Stimulated activated CD4-positive, alpha-beta T cell treated with anti-CD3 and anti-CD28 coated beads, Interleukin-1b, Interleukin-23, amount 100 ng/mL, for 4 hours (primary cell): Measurements from ENCODE around the gene HDGFL3.
"Not testable (repeated sequence)": the region's sequence is repeated elsewhere in the genome, so short reads cannot be mapped to it uniquely, and the experiment has no call there.

Experiments
- DNase-seq, 2 donors: peaks; one replicate each; pipeline ENCODE4 v3.0.0-alpha.2; 2020; ENCODE audit warnings: low read depth in 2 of 2

The HDGFL3 gene

GRCh38 chr15:83194528-83194927, 13.1 kb downstream of the HDGFL3 start:
- no peak for DNase-seq

GRCh38 chr15:83193721-83194120, 13.9 kb downstream of the HDGFL3 start:
- DNase-seq = no peak

- no peak for DNase-seq
Observed at GRCh38 chr15:83192742-83193141, 14.9 kb downstream of the HDGFL3 start.

GRCh38 chr15:83190450-83190849, 17.2 kb downstream of the HDGFL3 start:
- no peak for DNase-seq

GRCh38 chr15:83185561-83185960, 22.1 kb downstream of the HDGFL3 start:
- DNase-seq = no peak

- no peak for DNase-seq
Observed at GRCh38 chr15:83178869-83179325, 28.7 kb downstream of the HDGFL3 start.

- DNase-seq = no peak
Observed at GRCh38 chr15:83178390-83178789, 29.2 kb downstream of the HDGFL3 start.

- DNase-seq = no peak
Observed at GRCh38 chr15:83174891-83175290, 32.7 kb downstream of the HDGFL3 start.

- DNase-seq = no peak
Observed at GRCh38 chr15:83170474-83171165, 37.0 kb downstream of the HDGFL3 start.

GRCh38 chr15:83169576-83169975, 38.0 kb downstream of the HDGFL3 start:
- DNase-seq = not testable (repeated sequence)

- no peak for DNase-seq
Observed at GRCh38 chr15:83166830-83167229, 40.8 kb downstream of the HDGFL3 start.

- DNase-seq = no peak
Observed at GRCh38 chr15:83166218-83166617, 41.4 kb downstream of the HDGFL3 start.

- no peak for DNase-seq
Observed at GRCh38 chr15:83164771-83165404, 42.7 kb downstream of the HDGFL3 start.

- no peak for DNase-seq
Observed at GRCh38 chr15:83164111-83164770, 43.4 kb downstream of the HDGFL3 start.

- DNase-seq = no peak
Observed at GRCh38 chr15:83163032-83163431, 44.6 kb downstream of the HDGFL3 start.

GRCh38 chr15:83160741-83161140, 46.9 kb downstream of the HDGFL3 start:
- no peak for DNase-seq

- DNase-seq = no peak
Observed at GRCh38 chr15:83158393-83158792, 49.2 kb downstream of the HDGFL3 start.

GRCh38 chr15:83155942-83156341, 51.7 kb downstream of the HDGFL3 start:
- DNase-seq = no peak

- DNase-seq = no peak
Observed at GRCh38 chr15:83153288-83153687, 54.3 kb downstream of the HDGFL3 start.

GRCh38 chr15:83144771-83145170, 62.9 kb downstream of the HDGFL3 start:
- no peak for DNase-seq

- not testable (repeated sequence) for DNase-seq
Observed at GRCh38 chr15:83142151-83142550, 65.5 kb downstream of the HDGFL3 start.

- DNase-seq = no peak
Observed at GRCh38 chr15:83132861-83133523, 74.6 kb downstream of the HDGFL3 start.
